GM12892 (cell line): ENCODE results near the gene RUSF1.

Experiments
- POLR2A ChIP-seq: IDR thresholded peaks from 2 replicates; pipeline ENCODE4 v1.6.1; 2011; ENCODE audit warnings: low read depth, low read length, control low read depth
- TAF1 ChIP-seq: IDR thresholded peaks from 2 replicates; pipeline ENCODE4 v1.6.1; 2011; ENCODE audit warnings: low read depth, mild to moderate bottlenecking, control low read depth, low read length, borderline replicate concordance

DNA sequence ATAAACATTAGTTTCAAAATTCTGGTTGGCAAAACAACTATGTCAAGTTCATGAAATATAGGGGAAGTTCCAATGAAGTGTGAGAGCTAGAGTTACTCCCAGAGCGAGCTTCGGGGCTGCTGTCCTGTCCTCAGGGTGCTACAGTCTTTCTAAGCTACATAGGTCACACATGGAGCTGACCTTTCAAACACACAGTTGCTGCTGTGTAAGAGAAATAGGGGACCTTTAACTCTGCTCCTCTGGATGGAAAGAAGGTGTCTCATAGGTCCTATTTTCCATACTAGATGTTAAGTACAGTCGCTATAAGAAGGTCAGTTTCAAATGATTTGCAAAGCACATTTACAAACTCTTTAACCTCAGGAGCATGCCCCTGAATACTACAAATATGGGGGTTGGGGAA lies 13.2 kb upstream of the RUSF1 start:
- no peak for TF ChIP-seq POLR2A
- no peak for TF ChIP-seq TAF1
